ENCODE results near the gene OR2C1. TPM values are rescaled to one million over a fixed set of nuclear protein-coding genes. Genes with fewer than 3 reads are reported as not detected.

The OR2C1 gene
- total and polyA plus RNA-seq, 2 donors (not counting 1 experiment from before 2014, with no cell fraction given), result 0.17 to 0.31 TPM

DNA sequence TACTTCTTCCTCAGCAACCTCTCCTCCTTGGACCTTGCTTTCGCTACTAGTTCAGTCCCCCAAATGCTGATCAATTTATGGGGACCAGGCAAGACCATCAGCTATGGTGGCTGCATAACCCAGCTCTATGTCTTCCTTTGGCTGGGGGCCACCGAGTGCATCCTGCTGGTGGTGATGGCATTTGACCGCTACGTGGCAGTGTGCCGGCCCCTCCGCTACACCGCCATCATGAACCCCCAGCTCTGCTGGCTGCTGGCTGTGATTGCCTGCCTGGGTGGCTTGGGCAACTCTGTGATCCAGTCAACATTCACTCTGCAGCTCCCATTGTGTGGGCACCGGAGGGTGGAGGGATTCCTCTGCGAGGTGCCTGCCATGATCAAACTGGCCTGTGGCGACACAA, 429 bp downstream of the OR2C1 start:
- no peak overlapping the region for H3K4me3 ChIP-seq (replicated peaks in 1 of 4; ENCODE audit: control extremely low read depth in 1 of 4, insufficient read depth in 1 of 4, low read depth in 3 of 4, low read length in 4 of 4)
- DNase-seq (ENCODE audit: low read depth in 2 of 2), result no peak
- no peak overlapping the region for H3K4me2 ChIP-seq (ENCODE audit: extremely low read depth, insufficient read depth, low read length)
- H3K36me3 ChIP-seq (ENCODE audit: control insufficient read depth, insufficient read depth, low read length), result no peaks in the 10 kb centered on the region
- H3K9ac ChIP-seq (ENCODE audit: insufficient read depth, low read length), result no peak overlapping the region
- no peak for TF ChIP-seq EZH2 (IDR thresholded peaks at IDR 0.05; ENCODE audit: low read length, missing control alignments)
- TF ChIP-seq, protein P1, sequence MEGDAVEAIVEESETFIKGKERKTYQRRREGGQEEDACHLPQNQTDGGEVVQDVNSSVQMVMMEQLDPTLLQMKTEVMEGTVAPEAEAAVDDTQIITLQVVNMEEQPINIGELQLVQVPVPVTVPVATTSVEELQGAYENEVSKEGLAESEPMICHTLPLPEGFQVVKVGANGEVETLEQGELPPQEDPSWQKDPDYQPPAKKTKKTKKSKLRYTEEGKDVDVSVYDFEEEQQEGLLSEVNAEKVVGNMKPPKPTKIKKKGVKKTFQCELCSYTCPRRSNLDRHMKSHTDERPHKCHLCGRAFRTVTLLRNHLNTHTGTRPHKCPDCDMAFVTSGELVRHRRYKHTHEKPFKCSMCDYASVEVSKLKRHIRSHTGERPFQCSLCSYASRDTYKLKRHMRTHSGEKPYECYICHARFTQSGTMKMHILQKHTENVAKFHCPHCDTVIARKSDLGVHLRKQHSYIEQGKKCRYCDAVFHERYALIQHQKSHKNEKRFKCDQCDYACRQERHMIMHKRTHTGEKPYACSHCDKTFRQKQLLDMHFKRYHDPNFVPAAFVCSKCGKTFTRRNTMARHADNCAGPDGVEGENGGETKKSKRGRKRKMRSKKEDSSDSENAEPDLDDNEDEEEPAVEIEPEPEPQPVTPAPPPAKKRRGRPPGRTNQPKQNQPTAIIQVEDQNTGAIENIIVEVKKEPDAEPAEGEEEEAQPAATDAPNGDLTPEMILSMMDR (conservative IDR thresholded peaks at IDR 0.05 in 1 of 2, IDR thresholded peaks at IDR 0.05 in 1 of 2; ENCODE audit: low read depth in 1 of 2, low read length in 2 of 2), result no peak
- no peaks in the 10 kb centered on the region for H3K27me3 ChIP-seq (ENCODE audit: control insufficient read depth, insufficient read depth, low read length)
- no peaks in the 10 kb centered on the region for H3K79me2 ChIP-seq (ENCODE audit: control insufficient read depth, insufficient read depth, low read length)
- no peak overlapping the region for H2AFZ ChIP-seq (ENCODE audit: low read length)
- H3K9me3 ChIP-seq (ENCODE audit: control insufficient read depth, insufficient read depth, low read depth, low read length), result no peaks in the 10 kb centered on the region
- H3K27ac ChIP-seq (ENCODE audit: insufficient read depth, low read length), result no peak overlapping the region
- no peaks in the 10 kb centered on the region for H3K4me1 ChIP-seq (ENCODE audit: control insufficient read depth, extremely low read depth, insufficient read depth, low read length)
- no peaks in the 10 kb centered on the region for H4K20me1 ChIP-seq (ENCODE audit: control insufficient read depth, extremely low read depth, insufficient read depth, low read length)

DNA sequence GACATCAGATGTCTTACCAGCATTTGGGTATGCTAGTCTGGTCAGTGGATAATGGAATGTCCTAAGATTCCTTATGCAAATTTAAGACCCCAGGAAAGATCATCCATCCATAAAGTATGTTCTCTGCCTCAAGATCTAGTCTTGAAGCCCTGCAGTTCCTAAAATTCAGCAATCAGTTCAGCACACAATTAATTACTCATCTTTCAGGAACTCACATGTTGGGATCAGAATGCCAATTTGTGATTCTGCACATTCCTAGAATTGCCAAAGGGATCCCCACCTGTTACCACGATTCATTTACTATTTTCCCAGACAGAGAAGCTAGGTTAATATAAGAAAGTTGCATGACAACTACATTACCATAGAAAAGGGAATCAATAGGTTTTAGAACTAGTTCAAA, 3.2 kb downstream of the OR2C1 start:
- no peak overlapping the region for H3K4me2 ChIP-seq (ENCODE audit: extremely low read depth, insufficient read depth, low read length)
- no peaks in the 10 kb centered on the region for H4K20me1 ChIP-seq (ENCODE audit: control insufficient read depth, extremely low read depth, insufficient read depth, low read length)
- no peak overlapping the region for H3K27ac ChIP-seq (ENCODE audit: insufficient read depth, low read length)
- TF ChIP-seq EZH2 (IDR thresholded peaks at IDR 0.05; ENCODE audit: low read length, missing control alignments), result no peak
- TF ChIP-seq, protein P1 (conservative IDR thresholded peaks at IDR 0.05 in 1 of 2, IDR thresholded peaks at IDR 0.05 in 1 of 2; ENCODE audit: low read depth in 1 of 2, low read length in 2 of 2), result no peak
- no peaks in the 10 kb centered on the region for H3K9me3 ChIP-seq (ENCODE audit: control insufficient read depth, insufficient read depth, low read depth, low read length)
- H3K36me3 ChIP-seq (ENCODE audit: control insufficient read depth, insufficient read depth, low read length), result no peaks in the 10 kb centered on the region
- H3K79me2 ChIP-seq (ENCODE audit: control insufficient read depth, insufficient read depth, low read length), result no peaks in the 10 kb centered on the region
- H3K4me3 ChIP-seq (replicated peaks in 1 of 4; ENCODE audit: control extremely low read depth in 1 of 4, insufficient read depth in 1 of 4, low read depth in 3 of 4, low read length in 4 of 4), result no peak overlapping the region
- no peaks in the 10 kb centered on the region for H3K27me3 ChIP-seq (ENCODE audit: control insufficient read depth, insufficient read depth, low read length)
- DNase-seq (ENCODE audit: low read depth in 2 of 2), result peak in 1 of 2 donors; percentile 22
- no peaks in the 10 kb centered on the region for H3K4me1 ChIP-seq (ENCODE audit: control insufficient read depth, extremely low read depth, insufficient read depth, low read length)
- no peak overlapping the region for H2AFZ ChIP-seq (ENCODE audit: low read length)
- H3K9ac ChIP-seq (ENCODE audit: insufficient read depth, low read length), result no peak overlapping the region

DNA sequence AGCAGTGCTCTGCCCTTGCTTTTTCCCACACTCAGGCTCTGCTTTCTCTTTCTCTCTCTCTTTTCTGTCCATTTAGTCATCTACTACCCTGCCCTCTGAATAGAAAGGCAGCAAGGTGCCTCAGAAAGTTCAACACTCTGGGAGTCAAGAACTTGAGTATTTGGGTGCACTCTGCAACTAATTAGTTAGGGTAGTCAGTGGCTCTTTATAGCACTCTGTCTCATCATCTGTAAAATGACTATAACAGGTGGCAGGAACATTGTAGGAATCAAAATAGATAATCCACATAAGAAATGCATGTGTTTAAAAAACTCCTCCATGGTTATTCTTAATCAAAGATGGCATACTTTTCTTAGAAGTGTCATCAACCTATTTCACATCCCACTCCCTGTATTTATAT, 7.2 kb downstream of the OR2C1 start:
- Histone ChIP-seq H3K4me2 (ENCODE audit: extremely low read depth, insufficient read depth, low read length) (no peak overlapping the region), H4K20me1 (ENCODE audit: control insufficient read depth, extremely low read depth, insufficient read depth, low read length) (no peaks in the 10 kb centered on the region), H3K4me1 (ENCODE audit: control insufficient read depth, extremely low read depth, insufficient read depth, low read length) (no peaks in the 10 kb centered on the region), H3K27me3 (ENCODE audit: control insufficient read depth, insufficient read depth, low read length) (no peaks in the 10 kb centered on the region), H3K36me3 (ENCODE audit: control insufficient read depth, insufficient read depth, low read length) (no peaks in the 10 kb centered on the region), H2AFZ (ENCODE audit: low read length) (no peak overlapping the region), H3K4me3 (replicated peaks in 1 of 4; ENCODE audit: control extremely low read depth in 1 of 4, insufficient read depth in 1 of 4, low read depth in 3 of 4, low read length in 4 of 4) (no peak overlapping the region), H3K27ac (ENCODE audit: insufficient read depth, low read length) (no peak overlapping the region), H3K79me2 (ENCODE audit: control insufficient read depth, insufficient read depth, low read length) (no peaks in the 10 kb centered on the region), H3K9me3 (ENCODE audit: control insufficient read depth, insufficient read depth, low read depth, low read length) (no peaks in the 10 kb centered on the region), H3K9ac (ENCODE audit: insufficient read depth, low read length) (no peak overlapping the region)
- no peak for DNase-seq (ENCODE audit: low read depth in 2 of 2)
- TF ChIP-seq EZH2 (IDR thresholded peaks at IDR 0.05; ENCODE audit: low read length, missing control alignments), result no peak
- TF ChIP-seq, protein P1 (conservative IDR thresholded peaks at IDR 0.05 in 1 of 2, IDR thresholded peaks at IDR 0.05 in 1 of 2; ENCODE audit: low read depth in 1 of 2, low read length in 2 of 2), result no peak

Data from fibroblast of lung (primary cell).